Prostate gland (tissue), 2 donors: ENCODE data around the gene SEPTIN5. TPM values are rescaled to one million over a fixed set of nuclear protein-coding genes. Genes with fewer than 3 reads are reported as not detected.

Experiments used
- DNase-seq: peaks from one replicate; pipeline ENCODE4 v3.0.0-alpha.2; 2019; ENCODE audit warnings: low spot score
- H3K27ac ChIP-seq, 2 donors: fragments of 200-600 bp; sonication (generic); 2 replicates each; pipeline ENCODE4 v1.5.1; 2017 to 2019
- H3K27me3 ChIP-seq: fragments of 200-600 bp; sonication (generic); replicated peaks from 2 replicates; pipeline ENCODE4 v1.5.1; 2019; ENCODE audit not compliant: insufficient read depth
- H3K36me3 ChIP-seq, 2 donors: fragments of 200-600 bp; sonication (generic); 1 replicate in 1 of 2; 2 replicates in 1 of 2; pipeline versions ENCODE4 v1.5.1 to v1.8.1; 2017 to 2019
- H3K4me1 ChIP-seq: fragments of 200-600 bp; sonication (generic); replicated peaks from 2 replicates; pipeline ENCODE4 v1.5.1; 2019
- H3K4me3 ChIP-seq, 2 donors: fragments of 200-600 bp; sonication (generic); 2 replicates each; pipeline ENCODE4 v1.5.1; 2017 to 2019
- H3K9me3 ChIP-seq: fragments of 200-600 bp; sonication (generic); 2 replicates; pipeline ENCODE4 v1.5.1; 2017
- CTCF ChIP-seq, 4 experiments: fragments of 200-600 bp in 2 of 4; fragments of 450-650 bp in 2 of 4; sonication (generic) in 2 of 4; IDR thresholded peaks; 1 replicate in 3 of 4; 2 replicates in 1 of 4; pipeline ENCODE4 v1.5.1; 2016 to 2019; ENCODE audit warnings: antibody characterized with exemption in 4 of 4, mild to moderate bottlenecking in 2 of 4, moderate library complexity in 2 of 4
- POLR2A ChIP-seq: fragments of 450-650 bp; IDR thresholded peaks from one replicate; pipeline ENCODE4 v1.6.1; 2016; ENCODE audit warnings: antibody characterized with exemption, mild to moderate bottlenecking
- POLR2AphosphoS5 ChIP-seq: sonication (generic); formaldehyde crosslinking; IDR thresholded peaks from one replicate; pipeline ENCODE4 v1.6.1; 2017; ENCODE audit warnings: antibody characterized with exemption
- WGBS: methylation state at CpG from one replicate; pipeline ENCODE4 v1.1.5; 2018; 5-methylcytosine and 5-hydroxymethylcytosine counted together
- intact Hi-C: fragments of 100-400 bp; cut with DNase I; formaldehyde crosslinking; loops from one replicate; pipeline ENCODE4 v1.14.2; 2022
- total RNA-seq, 2 donors: library from RNA; depleted of rRNA; stranded (reverse); fragments of >200 nt; gene quantifications; one replicate each; pipeline ENCODE4 v1.1.0, GENCODE V29; 2016

Gene SEPTIN5
- total RNA-seq, 2 donors from 2014 or later: 17.1 to 96.2 TPM

- 22% methylated on average over 14 of the region's 14 CpGs for WGBS
- no peak overlapping the region for H3K4me3 ChIP-seq
- H3K9me3 ChIP-seq: no peaks in the 10 kb centered on the region
- intact Hi-C loops: no loop called here
- no peaks in the 10 kb centered on the region for H3K36me3 ChIP-seq
- H3K27me3 ChIP-seq: no peaks in the 10 kb centered on the region
- H3K4me1 ChIP-seq: no peaks in the 10 kb centered on the region
- no peak overlapping the region for H3K27ac ChIP-seq
- TF ChIP-seq POLR2A (no peak), POLR2AphosphoS5 (no peak), CTCF (IDR thresholded peaks at IDR 0.05) (peak; percentile 63 to 77 (median 70))
- no peak for DNase-seq
Observed at GRCh38 chr22:19679522-19680101, 34.7 kb upstream of the SEPTIN5 start.

GRCh38 chr22:19680287-19680881, 33.9 kb upstream of the SEPTIN5 start:
- no peak for DNase-seq
- no peaks in the 10 kb centered on the region for H3K27me3 ChIP-seq
- no peaks in the 10 kb centered on the region for H3K9me3 ChIP-seq
- H3K27ac ChIP-seq: no peak overlapping the region
- TF ChIP-seq POLR2A (no peak), CTCF (IDR thresholded peaks at IDR 0.05) (no peak), POLR2AphosphoS5 (no peak)
- intact Hi-C loops: no loop called here
- 94% methylated on average over 16 of the region's 16 CpGs for WGBS
- no peak overlapping the region for H3K4me3 ChIP-seq
- H3K36me3 ChIP-seq: no peaks in the 10 kb centered on the region
- H3K4me1 ChIP-seq: no peaks in the 10 kb centered on the region

- Histone ChIP-seq H3K36me3 (no peaks in the 10 kb centered on the region), H3K9me3 (no peaks in the 10 kb centered on the region), H3K27me3 (no peaks in the 10 kb centered on the region), H3K4me1 (no peaks in the 10 kb centered on the region), H3K4me3 (no peak overlapping the region), H3K27ac (no peak overlapping the region)
- no peak for TF ChIP-seq CTCF (IDR thresholded peaks at IDR 0.05)
- peak; percentile 34 for TF ChIP-seq POLR2AphosphoS5
- intact Hi-C loops: no loop called here
- 80% methylated on average over 11 of the region's 11 CpGs for WGBS
- DNase-seq: no peak
Observed at GRCh38 chr22:19680911-19681862, 33.1 kb upstream of the SEPTIN5 start.

- Histone ChIP-seq H3K9me3 (no peaks in the 10 kb centered on the region), H3K27ac (no peak overlapping the region), H3K36me3 (no peaks in the 10 kb centered on the region), H3K27me3 (no peaks in the 10 kb centered on the region), H3K4me1 (no peaks in the 10 kb centered on the region), H3K4me3 (no peak overlapping the region)
- intact Hi-C loops: no loop called here
- no peak for DNase-seq
- TF ChIP-seq POLR2A: no peak
- no peak for TF ChIP-seq CTCF (IDR thresholded peaks at IDR 0.05)
- TF ChIP-seq POLR2AphosphoS5: no peak
- WGBS: 88% methylated on average over 6 of the region's 6 CpGs
Observed at GRCh38 chr22:19681863-19682245, 32.4 kb upstream of the SEPTIN5 start.
